ENCODE measurements around the gene TCOF1. TPM values are rescaled to one million over a fixed set of nuclear protein-coding genes. Genes with fewer than 3 reads are reported as not detected.

TCOF1 gene
- total and polyA plus RNA-seq, 5 experiments from 2014 or later = 1.8 to 64.6 (median 24.7) TPM

DNA sequence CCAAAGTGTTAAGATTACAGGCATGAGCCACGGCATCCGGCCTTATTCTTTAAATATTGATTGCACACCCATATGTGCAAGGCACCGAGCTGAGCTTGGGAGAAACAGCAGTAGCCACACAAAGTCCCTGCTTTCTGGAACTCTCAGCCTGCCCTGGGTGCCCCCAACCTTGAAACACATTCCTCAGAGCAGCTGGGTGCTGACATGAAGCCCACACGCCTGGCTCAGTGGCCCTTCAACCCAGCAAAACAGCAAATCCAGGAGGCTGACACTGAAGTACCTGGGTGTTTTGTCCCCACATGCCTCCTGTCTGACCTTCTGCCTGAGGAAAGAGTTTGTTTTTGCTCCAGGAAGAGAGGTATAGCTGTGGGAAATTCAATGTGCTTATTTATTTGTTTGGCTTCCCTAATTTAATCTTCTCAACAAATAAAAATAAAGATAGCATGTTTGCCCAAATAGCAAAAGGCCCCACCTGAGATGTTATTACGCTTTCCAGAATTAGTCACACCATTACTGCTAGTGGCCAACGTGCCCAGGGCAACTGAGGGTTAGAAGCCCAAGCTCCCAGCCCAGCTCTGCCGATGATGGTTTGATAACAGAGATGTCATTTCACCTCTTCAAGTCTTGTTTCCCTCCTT is 13.4 kb upstream of the TCOF1 start:
- Mint-ChIP-seq H3K27ac (no peak overlapping the region), H3K9me3 (no peaks in the 10 kb centered on the region), H3K36me3 (no peaks in the 10 kb centered on the region), H3K4me3 (no peak overlapping the region), H3K27me3 (peaks cover 0 to 2% (median 0%) of the 10 kb centered on the region in 5 donors), H3K4me1 (peaks cover 0 to 5% (median 0%) of the 10 kb centered on the region in 4 donors)
- no peak for ATAC-seq
- POLR2A ChIA-PET = interaction anchor here (1.1 kb wide), 1 partner anchor 105 kb away, joined by 3 read pairs; no protein-coding TSS in a partner anchor
- no peak for DNase-seq

DNA sequence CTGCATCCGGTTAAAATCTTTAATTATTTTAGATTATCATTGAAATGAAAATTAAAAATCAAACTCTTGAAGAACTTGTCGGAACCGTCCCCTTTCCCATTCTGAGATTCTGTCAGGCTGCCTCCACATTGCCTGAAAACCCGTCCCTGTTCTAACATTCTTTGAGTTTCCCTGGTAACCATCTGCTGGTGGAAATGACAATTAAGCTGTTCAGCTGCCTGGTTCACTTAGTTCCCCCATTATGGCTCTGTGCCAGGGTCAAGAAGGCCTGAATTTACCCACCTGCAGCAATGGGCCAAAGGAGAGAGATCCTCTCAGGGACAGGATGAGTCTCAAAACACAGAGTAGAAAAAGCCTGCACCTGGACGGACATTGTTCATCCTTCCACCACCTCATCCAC is 11.8 kb upstream of the TCOF1 start:
- H3K4me1 Mint-ChIP-seq = peaks cover 4 to 9% (median 4%) of the 10 kb centered on the region in 4 donors
- POLR2A ChIA-PET = interaction anchor here (0.7 kb wide), 1 partner anchor 383 kb away, joined by 3 read pairs; no protein-coding TSS in a partner anchor
- H3K36me3 Mint-ChIP-seq = no peaks in the 10 kb centered on the region
- no peak overlapping the region for H3K4me3 Mint-ChIP-seq
- ATAC-seq = no peak
- H3K27me3 Mint-ChIP-seq = no peaks in the 10 kb centered on the region
- no peak overlapping the region for H3K27ac Mint-ChIP-seq
- H3K9me3 Mint-ChIP-seq = no peaks in the 10 kb centered on the region
- no peak for DNase-seq

DNA sequence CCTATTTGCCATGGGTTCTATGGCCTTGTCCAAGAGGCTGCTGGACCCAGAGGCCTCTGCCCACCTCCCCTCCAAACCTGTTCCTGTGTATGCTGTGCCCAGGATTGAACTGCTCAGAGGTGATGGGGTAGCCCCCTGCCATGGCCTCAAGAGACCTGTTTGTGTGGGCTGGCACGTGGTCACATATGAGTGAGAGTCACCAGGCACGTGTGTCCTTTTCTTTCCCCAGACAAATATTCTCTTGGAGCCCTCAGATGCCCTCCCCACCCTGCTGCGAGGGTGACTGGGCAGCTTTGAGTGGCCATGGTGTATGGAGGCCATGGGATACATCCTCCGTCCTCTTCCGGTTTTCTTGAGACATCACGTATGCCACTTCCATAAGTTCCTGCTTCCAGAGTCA is 10.9 kb upstream of the TCOF1 start:
- POLR2A ChIA-PET = no interaction called here
- Mint-ChIP-seq H3K36me3 (no peaks in the 10 kb centered on the region), H3K27me3 (no peaks in the 10 kb centered on the region)

DNA sequence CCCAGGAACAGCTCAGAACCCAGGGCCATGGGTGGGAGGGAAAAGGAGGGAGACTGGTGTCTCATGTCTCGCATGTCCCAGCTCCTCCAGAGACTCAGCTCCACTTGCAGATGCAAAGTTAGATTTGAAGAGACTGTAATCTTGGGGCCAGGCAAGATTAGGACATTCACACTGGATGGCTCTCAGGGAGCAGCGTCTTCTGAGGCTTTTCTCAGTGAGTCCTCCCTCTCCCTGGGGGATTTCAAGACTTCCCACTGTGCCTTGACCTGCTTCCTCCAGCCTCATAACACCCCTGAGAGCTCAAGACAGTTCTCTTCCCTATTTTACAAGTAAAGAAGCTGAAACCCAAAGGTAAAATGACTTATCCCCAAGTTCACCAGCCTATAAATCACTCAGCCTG is 10.5 kb upstream of the TCOF1 start:
- Mint-ChIP-seq H3K4me3 (no peak overlapping the region), H3K36me3 (no peaks in the 10 kb centered on the region), H3K9me3 (no peaks in the 10 kb centered on the region), H3K4me1 (peaks cover 7 to 19% (median 15%) of the 10 kb centered on the region in 4 donors), H3K27me3 (no peaks in the 10 kb centered on the region), H3K27ac (no peak overlapping the region)
- POLR2A ChIA-PET = no interaction called here
- ATAC-seq (no peak), DNase-seq (no peak)

More for the DNA sequence above, 10.9 kb upstream of the TCOF1 start:
- Mint-ChIP-seq H3K4me1 (peaks cover 7 to 18% (median 13%) of the 10 kb centered on the region in 4 donors), H3K9me3 (no peaks in the 10 kb centered on the region), H3K4me3 (no peak overlapping the region), H3K27ac (no peak overlapping the region)
- no peak for ATAC-seq
- no peak for DNase-seq

DNA sequence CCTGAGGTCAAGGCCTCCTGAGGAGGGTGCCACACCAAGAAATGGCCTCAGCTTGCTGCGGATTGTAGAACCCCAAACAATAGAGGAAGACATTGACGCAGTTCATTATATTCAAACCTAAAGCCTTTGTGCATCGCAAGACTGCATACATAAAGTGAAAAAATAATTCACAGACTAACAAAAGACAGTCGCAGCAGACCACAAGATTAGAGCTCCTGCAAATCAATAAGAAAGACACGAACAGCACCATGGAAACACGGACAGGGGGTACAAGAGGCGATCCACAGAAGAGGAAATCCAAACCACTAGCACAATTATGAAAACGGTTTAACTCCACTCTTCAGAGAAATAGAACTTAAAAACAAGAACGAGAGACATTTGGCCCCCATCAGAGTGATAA is 10.0 kb upstream of the TCOF1 start:
- ATAC-seq (no peak), DNase-seq (no peak)
- POLR2A ChIA-PET = no interaction called here
- H3K9me3 Mint-ChIP-seq = no peaks in the 10 kb centered on the region
- H3K4me3 Mint-ChIP-seq = no peak overlapping the region
- no peak overlapping the region for H3K27ac Mint-ChIP-seq
- no peaks in the 10 kb centered on the region for H3K36me3 Mint-ChIP-seq
- no peaks in the 10 kb centered on the region for H3K27me3 Mint-ChIP-seq
- peaks cover 7 to 17% (median 15%) of the 10 kb centered on the region in 4 donors for H3K4me1 Mint-ChIP-seq

DNA sequence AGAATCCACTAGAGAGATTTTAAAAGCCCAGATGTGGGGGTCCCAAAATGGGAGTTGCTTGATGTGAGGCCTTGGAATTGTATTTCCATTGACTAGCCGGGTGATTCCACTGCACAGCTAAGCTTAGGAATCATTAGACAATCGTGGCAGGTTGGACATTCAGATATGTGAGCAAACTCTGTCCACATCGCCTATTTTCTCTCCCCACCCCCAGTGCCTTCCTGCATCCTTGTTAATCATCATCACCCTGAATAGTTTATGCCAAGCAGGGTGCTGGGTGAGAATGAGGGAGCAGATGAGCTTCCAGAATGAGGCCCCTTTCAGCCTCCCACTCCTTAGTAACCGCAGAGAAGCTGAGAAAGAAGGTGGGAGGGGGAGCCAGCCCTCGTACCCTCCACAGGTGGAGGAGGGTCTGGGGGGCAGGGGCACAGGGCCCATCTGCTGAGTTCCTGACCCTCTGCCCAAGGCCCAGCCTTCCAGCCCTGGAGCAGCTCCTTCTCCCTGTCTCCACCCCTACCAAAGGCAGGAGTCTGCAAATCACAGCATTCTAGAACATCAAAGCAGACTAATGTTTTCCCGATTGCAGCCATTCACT is 7.7 kb upstream of the TCOF1 start:
- peak overlapping the region in 2 of 10 donors; percentile 7 to 48 for H3K27ac Mint-ChIP-seq
- no peak for ATAC-seq
- DNase-seq = no peak
- peaks cover 7 to 15% (median 14%) of the 10 kb centered on the region in 4 donors for H3K4me1 Mint-ChIP-seq
- no peak overlapping the region for H3K4me3 Mint-ChIP-seq
- H3K9me3 Mint-ChIP-seq = no peaks in the 10 kb centered on the region
- H3K36me3 Mint-ChIP-seq = no peaks in the 10 kb centered on the region
- POLR2A ChIA-PET = no interaction called here
- no peaks in the 10 kb centered on the region for H3K27me3 Mint-ChIP-seq

DNA sequence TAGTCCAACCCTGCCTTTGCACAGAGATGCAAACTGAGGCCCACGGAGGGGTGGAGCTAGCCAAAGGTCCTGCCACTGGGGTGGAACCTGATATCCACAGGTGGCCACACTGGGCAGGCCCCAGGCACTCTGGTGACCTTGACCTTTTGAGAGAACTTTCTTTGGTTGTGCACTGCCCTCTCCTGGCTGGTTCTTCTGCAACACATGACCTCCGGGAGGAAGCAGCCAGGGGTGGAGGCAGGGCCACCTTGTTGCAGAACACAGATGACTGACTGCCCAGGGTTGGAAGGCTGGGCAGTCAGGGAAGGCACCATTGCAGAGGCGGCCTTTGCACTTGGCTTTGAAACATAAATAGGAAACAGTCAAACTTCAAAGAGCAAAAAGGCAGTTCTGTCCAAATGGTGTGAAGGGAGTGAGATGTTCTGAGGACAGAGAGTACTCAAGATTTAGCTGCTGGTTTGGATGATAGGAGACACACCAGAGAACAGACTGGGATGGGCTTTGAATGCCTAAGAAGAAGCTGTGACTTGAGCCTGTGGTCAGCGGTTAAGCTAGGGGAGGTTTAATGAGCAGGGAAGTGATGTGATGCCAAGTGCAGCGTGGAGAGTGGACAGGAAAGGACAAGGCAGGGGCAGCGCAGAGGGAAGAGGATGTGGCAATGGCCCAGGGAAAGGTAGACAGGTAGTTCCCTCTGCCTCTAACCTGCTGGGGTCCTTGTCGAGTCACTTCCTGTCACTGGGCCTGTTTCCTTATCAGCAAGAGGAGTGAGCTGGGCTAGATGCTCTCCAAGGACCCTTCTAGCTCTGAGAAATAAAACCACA is 6.8 kb upstream of the TCOF1 start:
- peak; percentile 73 to 75 for ATAC-seq
- DNase-seq = peak in 5 of 10 donors; percentile 10 to 68 (median 16)
- H3K4me3 Mint-ChIP-seq = peak overlapping the region in 7 of 10 donors; percentile 11 to 60 (median 33)
- POLR2A ChIA-PET = no interaction called here
- peaks cover 0 to 1% (median 0%) of the 10 kb centered on the region in 5 donors for H3K27me3 Mint-ChIP-seq
- H3K27ac Mint-ChIP-seq = peak overlapping the region; percentile 69 to 92 (median 86)
- H3K9me3 Mint-ChIP-seq = no peaks in the 10 kb centered on the region
- H3K4me1 Mint-ChIP-seq = peaks cover 7 to 15% (median 14%) of the 10 kb centered on the region in 4 donors
- no peaks in the 10 kb centered on the region for H3K36me3 Mint-ChIP-seq

DNA sequence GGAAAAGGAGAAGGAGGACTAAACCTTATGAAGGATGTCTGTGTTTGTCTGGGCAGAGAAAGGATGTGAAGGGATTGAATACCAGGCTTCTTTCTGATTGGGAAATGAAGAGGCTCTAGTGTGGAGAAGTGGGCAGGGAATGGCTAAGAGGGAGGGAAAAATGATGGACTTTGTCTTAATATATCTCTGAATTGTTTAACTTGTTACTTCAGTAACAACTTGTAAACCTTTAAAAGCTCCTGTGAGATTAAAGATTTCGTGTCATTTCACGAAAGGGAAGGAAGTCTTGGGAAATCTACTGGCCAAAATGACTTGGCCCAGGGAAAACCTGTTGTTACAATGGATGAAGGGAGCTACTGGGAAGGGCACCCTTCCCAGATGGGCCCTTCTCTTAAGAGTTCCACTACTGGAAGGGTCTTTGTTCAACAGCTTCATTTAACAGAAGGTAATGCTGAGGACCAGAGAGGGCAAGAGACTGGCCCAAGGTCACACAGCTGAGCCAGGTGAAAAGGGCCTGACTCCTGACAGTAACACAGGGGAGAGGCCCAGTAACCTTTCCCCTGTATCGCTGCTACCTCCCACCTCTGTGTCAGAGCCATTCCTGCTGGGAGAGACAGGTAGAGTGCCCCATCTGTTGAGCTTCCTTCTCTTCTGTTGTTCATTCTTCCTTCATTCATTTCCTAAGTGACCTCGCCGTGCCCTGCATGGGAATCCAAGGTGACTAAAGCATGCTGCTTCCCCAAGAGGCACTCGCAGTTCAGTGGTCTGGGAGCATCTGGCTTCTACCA is 5.1 kb upstream of the TCOF1 start:
- H3K27ac Mint-ChIP-seq = peak overlapping the region in 4 of 10 donors; percentile 1 to 85 (median 41)
- POLR2A ChIA-PET = interaction anchor here (0.7 kb wide), 1 partner anchor 10 kb away, joined by 3 read pairs; no protein-coding TSS in a partner anchor
- ATAC-seq = no peak

DNA sequence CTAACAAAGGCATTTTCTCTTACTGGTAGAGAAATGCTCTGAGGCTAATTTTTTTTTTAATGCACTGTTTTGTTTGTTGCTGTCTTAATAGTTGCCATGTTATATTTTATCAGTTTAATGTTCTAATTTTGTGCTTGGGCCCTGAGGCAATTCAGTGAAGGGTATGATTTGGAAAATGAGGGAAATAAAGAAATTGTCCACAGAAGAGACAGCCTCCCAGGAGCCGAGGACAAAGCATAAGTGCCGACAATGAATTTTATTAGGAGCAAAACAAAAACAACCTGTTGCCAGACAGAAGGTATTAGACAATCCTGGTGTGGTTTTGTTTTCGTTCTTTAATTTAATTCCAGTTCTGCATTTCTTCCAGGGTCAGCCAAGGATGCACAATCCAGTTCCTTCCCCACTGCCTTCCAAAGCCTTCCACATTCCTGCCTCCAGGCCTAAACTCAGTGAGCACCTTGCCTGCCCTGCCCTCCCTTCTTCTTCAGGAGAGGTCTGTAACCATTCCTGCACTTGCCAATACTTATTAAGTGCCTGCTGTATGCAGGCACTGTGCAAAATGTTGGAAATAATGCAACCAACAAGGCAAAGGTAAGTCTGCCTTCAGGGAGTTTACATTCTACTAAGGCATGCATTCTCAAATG is 4.3 kb upstream of the TCOF1 start:
- Mint-ChIP-seq H3K4me1 (peaks cover 12 to 29% (median 27%) of the 10 kb centered on the region in 4 donors), H3K36me3 (no peaks in the 10 kb centered on the region), H3K27me3 (peaks cover 0 to 2% (median 0%) of the 10 kb centered on the region in 5 donors), H3K27ac (peak overlapping the region in 2 of 10 donors; percentile 12 to 63), H3K4me3 (no peak overlapping the region), H3K9me3 (no peaks in the 10 kb centered on the region)
- POLR2A ChIA-PET = interaction anchor here (0.7 kb wide), 1 partner anchor 9 kb away, joined by 3 read pairs; no protein-coding TSS in a partner anchor
- ATAC-seq (no peak), DNase-seq (no peak)

More for the DNA sequence above, 5.1 kb upstream of the TCOF1 start:
- no peak for DNase-seq
- no peaks in the 10 kb centered on the region for H3K36me3 Mint-ChIP-seq
- peaks cover 0 to 2% (median 0%) of the 10 kb centered on the region in 5 donors for H3K27me3 Mint-ChIP-seq
- peaks cover 12 to 27% (median 25%) of the 10 kb centered on the region in 4 donors for H3K4me1 Mint-ChIP-seq
- H3K9me3 Mint-ChIP-seq = no peaks in the 10 kb centered on the region
- no peak overlapping the region for H3K4me3 Mint-ChIP-seq

DNA sequence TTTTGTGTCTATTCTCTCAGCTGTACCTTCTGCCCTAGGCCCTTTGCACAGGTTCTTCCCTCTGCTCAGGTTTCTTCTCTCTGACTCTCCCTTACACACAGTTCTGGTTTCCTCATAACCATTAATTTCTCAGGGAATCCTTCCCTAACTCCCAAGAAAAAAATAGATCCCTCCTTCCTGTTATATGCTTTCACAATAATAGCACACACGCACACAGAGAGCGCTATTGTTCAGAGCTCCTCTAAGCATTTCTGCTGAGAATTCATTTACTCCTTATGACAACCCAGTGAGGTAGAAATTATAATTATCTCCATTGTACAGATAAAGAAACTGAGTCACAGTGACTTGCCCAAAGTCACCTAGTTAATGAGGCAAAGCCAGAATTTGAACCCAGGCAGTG is 1.7 kb upstream of the TCOF1 start:
- peaks cover 0 to 2% (median 0%) of the 10 kb centered on the region in 5 donors for H3K27me3 Mint-ChIP-seq
- peak overlapping the region in 2 of 10 donors; percentile 37 to 54 for H3K27ac Mint-ChIP-seq

DNA sequence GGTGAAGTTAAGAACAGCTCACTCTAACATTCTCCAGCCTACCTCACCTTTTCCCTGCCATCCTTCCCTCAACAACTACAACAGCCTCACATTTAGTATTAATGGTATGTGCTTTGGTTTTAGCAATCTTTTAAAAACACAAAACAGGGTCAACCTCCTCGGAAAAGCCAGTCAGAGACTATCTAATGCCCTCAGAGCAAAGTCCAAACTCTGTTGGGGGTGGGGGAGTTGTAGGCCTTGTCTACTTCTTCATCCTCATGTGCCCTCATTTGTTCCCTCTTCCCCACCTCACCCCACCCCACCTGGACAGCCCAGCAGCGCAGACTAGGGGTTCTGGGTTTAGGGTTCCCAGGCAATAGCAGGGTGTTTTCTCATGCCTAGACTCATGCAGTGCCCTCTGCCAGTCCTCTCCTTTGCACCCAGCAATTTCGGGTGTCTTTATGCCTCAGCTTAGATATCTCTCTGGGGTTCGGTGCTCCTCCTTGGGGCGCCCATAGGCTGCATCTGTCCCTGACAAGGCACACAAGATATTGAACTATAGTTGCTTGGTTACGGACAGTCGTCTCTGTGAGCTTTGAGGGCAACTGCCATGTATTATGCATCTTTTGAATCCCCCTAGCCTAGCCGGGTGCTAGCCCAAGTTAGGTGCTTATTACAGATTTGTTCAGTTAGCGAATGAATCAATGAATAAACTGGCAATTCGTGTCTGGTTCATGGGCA is 762 bp upstream of the TCOF1 start:
- no peak for ATAC-seq
- POLR2A ChIA-PET = interaction anchor here (1.1 kb wide), 1 partner anchor 54 kb away, joined by 3 read pairs; no protein-coding TSS in a partner anchor
- Mint-ChIP-seq H3K27ac (peak overlapping the region; percentile 51 to 98 (median 91)), H3K9me3 (no peaks in the 10 kb centered on the region), H3K4me3 (peak overlapping the region; percentile 82 to 93 (median 88)), H3K4me1 (peaks cover 20 to 45% (median 43%) of the 10 kb centered on the region in 4 donors), H3K36me3 (peaks cover 4 to 13% (median 6%) of the 10 kb centered on the region in 3 donors), H3K27me3 (peaks cover 0 to 2% (median 0%) of the 10 kb centered on the region in 5 donors)
- no peak for DNase-seq

More for the DNA sequence above, 1.7 kb upstream of the TCOF1 start:
- Mint-ChIP-seq H3K4me3 (no peak overlapping the region), H3K4me1 (peaks cover 19 to 46% (median 43%) of the 10 kb centered on the region in 4 donors), H3K9me3 (no peaks in the 10 kb centered on the region), H3K36me3 (peaks cover 0 to 7% (median 1%) of the 10 kb centered on the region in 3 donors)
- ATAC-seq = no peak
- POLR2A ChIA-PET = no interaction called here
- DNase-seq = no peak

Measured in naive thymus-derived CD8-positive, alpha-beta T cell (primary cell).